Endothelial cell of umbilical vein (primary cell): ENCODE measurements around the gene TRPC3. TPM values are rescaled to one million over a fixed set of nuclear protein-coding genes. Genes with fewer than 3 reads are reported as not detected.

ENCODE experiments used
- BruUV-seq: library from RNA; stranded (reverse); fragments of 400-500 nt; replicated peaks from 2 replicates; lab custom pipeline; 2021; lab: Mats Ljungman, UMichigan
- CTCF ChIA-PET: fragments of 300-600, 350-600 bp; sonication (Branson Sonifier 250); formaldehyde crosslinking; loops from one replicate; lab custom pipeline; 2021; ENCODE audit warnings: antibody characterized with exemption, inconsistent platforms; lab: Charles Lee
- POLR2A ChIA-PET: fragments of 300-600, 350-600 bp; sonication (Branson Sonifier 250); formaldehyde crosslinking; loops from one replicate; lab custom pipeline; 2021; ENCODE audit warnings: antibody characterized with exemption, inconsistent platforms; lab: Charles Lee
- DNase-seq: peaks from one replicate; pipeline ENCODE4 v3.0.0-alpha.2; 2011; ENCODE audit warnings: low read depth, low spot score
- FAIRE-seq: peaks from 2 replicates; lab custom pipeline; 2011; peaks lifted over from hg19 to GRCh38; lab: Jason Lieb, UNC
- H2AFZ ChIP-seq: 2 replicates; pipeline ENCODE4 v1.6.0; 2012; ENCODE audit warnings: low read depth, low read length, control low read depth, inconsistent platforms
- H3K27ac ChIP-seq: 2 replicates; pipeline ENCODE4 v1.5.1; 2011; ENCODE audit warnings: low read depth, mild to moderate bottlenecking, control low read depth, low read length, moderate library complexity; ENCODE audit not compliant: insufficient read depth
- H3K27me3 ChIP-seq, 2 experiments: 2 replicates each; pipeline versions ENCODE4 v1.6.0 to v1.6.1; 2011; ENCODE audit warnings: low read length in 2 of 2, mixed read lengths in 1 of 2; ENCODE audit not compliant: control insufficient read depth in 2 of 2, insufficient read depth in 2 of 2
- H3K36me3 ChIP-seq, 2 experiments: 2 replicates in 1 of 2; 3 replicates in 1 of 2; pipeline ENCODE4 v1.5.1; 2011; ENCODE audit warnings: low read length in 2 of 2, mild to moderate bottlenecking in 1 of 2, moderate library complexity in 1 of 2; ENCODE audit not compliant: control insufficient read depth in 2 of 2, insufficient read depth in 2 of 2; ENCODE audit errors: extremely low read depth in 1 of 2
- H3K4me1 ChIP-seq: 3 replicates; pipeline ENCODE4 v1.5.1; 2011; ENCODE audit warnings: mild to moderate bottlenecking, low read length; ENCODE audit not compliant: control insufficient read depth, insufficient read depth; ENCODE audit errors: extremely low read depth
- H3K4me2 ChIP-seq: 2 replicates; pipeline ENCODE4 v1.6.1; 2011; ENCODE audit warnings: low read length, control low read depth, mixed read lengths; ENCODE audit not compliant: insufficient read depth
- H3K4me3 ChIP-seq, 3 experiments: fragments of 200-600 bp in 1 of 3; sonication (generic), shearing (Covaris generic) in 1 of 3; replicated peaks in 1 of 3; 2 replicates each; pipeline ENCODE4 v1.5.1; 2011 to 2016; ENCODE audit warnings: control low read depth in 3 of 3, low read length in 3 of 3, mild to moderate bottlenecking in 2 of 3, inconsistent platforms in 1 of 3, low read depth in 1 of 3, moderate library complexity in 1 of 3; ENCODE audit not compliant: insufficient read depth in 1 of 3
- H3K79me2 ChIP-seq: 2 replicates; pipeline ENCODE4 v1.6.0; 2012; ENCODE audit warnings: low read length, inconsistent platforms; ENCODE audit not compliant: control insufficient read depth, insufficient read depth
- H3K9ac ChIP-seq: replicated peaks from 2 replicates; pipeline ENCODE3; 2011; ENCODE audit warnings: low read length, control low read depth; ENCODE audit not compliant: insufficient read depth; ENCODE audit errors: extremely low read depth
- H3K9me1 ChIP-seq: replicated peaks from 3 replicates; pipeline ENCODE4 v1.6.0; 2011; ENCODE audit warnings: mild to moderate bottlenecking, low read length; ENCODE audit not compliant: control insufficient read depth, insufficient read depth; ENCODE audit errors: extremely low read depth
- H3K9me3 ChIP-seq: replicated peaks from 2 replicates; pipeline ENCODE4 v1.5.1; 2012; ENCODE audit warnings: low read length, inconsistent platforms; ENCODE audit not compliant: control insufficient read depth, insufficient read depth
- H4K20me1 ChIP-seq: replicated peaks from 2 replicates; pipeline ENCODE3; 2011; ENCODE audit warnings: mild to moderate bottlenecking, low read length; ENCODE audit not compliant: control insufficient read depth, insufficient read depth; ENCODE audit errors: extremely low read depth
- JUN ChIP-seq: IDR thresholded peaks from 2 replicates; pipeline ENCODE4 v1.6.1; 2011; ENCODE audit warnings: borderline replicate concordance, low read depth; ENCODE audit not compliant: insufficient read length, insufficient read depth
- dilution Hi-C: fragments of 300-500 bp; cut with MboI; formaldehyde crosslinking; loops from one replicate; pipeline ENCODE4 v1.15.0; 2019; ENCODE audit warnings: low sequenced_read_pairs; ENCODE audit not compliant: extremely low pct_ligation_motif_present
- intact Hi-C: fragments of 100-400 bp; cut with micrococcal nuclease; formaldehyde crosslinking; loops from one replicate; pipeline ENCODE4 v1.10.0; 2022
- polyA plus RNA-seq, 4 experiments: library from polyadenylated mRNA; depleted of rRNA in 3 of 4; stranded (reverse) in 3 of 4; unstranded in 1 of 4; fragments of >200 nt; gene quantifications; 2 replicates each; pipeline versions ENCODE4 v1.2.1 to v1.2.3, GENCODE V29; 2011 to 2012; ENCODE audit warnings: missing spikeins in 1 of 4
- total RNA-seq: library from RNA; stranded (reverse); gene quantifications from 2 replicates; pipeline ENCODE4 v1.2.3, GENCODE V29; 2021
- TF ChIP-seq, protein P1 (sequence below): IDR thresholded peaks from 2 replicates; pipeline ENCODE4 v1.6.1; 2011; ENCODE audit not compliant: insufficient read depth, insufficient read length
- TF ChIP-seq, protein P2 (sequence below), 2 donors: IDR thresholded peaks; 1 replicate in 1 of 2; 2 replicates in 1 of 2; pipeline ENCODE4 v1.5.1; 2011; ENCODE audit warnings: low read length in 2 of 2, mild to moderate bottlenecking in 2 of 2, moderate library complexity in 2 of 2, control low read depth in 1 of 2, inconsistent platforms in 1 of 2, low read depth in 1 of 2; ENCODE audit not compliant: insufficient read depth in 1 of 2; ENCODE audit errors: extremely low read depth in 1 of 2

The TRPC3 gene
- total and polyA plus RNA-seq, 2 donors (not counting 3 experiments of a cell fraction or from before 2014, with no cell fraction given), result not detected

DNA sequence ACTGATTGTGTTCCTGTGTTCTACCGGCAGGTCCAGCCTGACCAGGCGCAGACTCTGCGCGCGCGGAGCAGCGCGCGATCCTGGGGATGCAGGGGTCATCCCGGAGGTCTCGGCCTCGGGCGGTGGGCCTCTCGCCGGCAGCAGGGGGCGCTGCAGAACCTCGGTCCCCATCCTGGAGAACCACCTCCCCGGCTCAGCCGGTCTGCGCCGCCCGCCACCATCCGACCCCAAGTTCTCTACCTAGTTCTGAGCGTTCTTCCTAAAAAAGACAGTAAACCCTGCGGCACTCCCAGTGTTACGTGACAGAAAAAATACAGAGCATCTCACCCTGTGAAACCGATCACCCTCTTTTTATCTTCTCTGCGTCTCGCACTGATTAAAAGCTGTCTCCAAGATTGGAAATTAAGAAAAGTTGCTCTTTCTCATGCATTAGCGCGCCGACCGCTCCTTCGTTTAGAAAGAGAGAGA is 1.6 kb downstream of the TRPC3 start:
- Histone ChIP-seq H3K9ac (no peak overlapping the region), H4K20me1 (no peaks in the 10 kb centered on the region), H3K27me3 (peaks cover 29 to 38% of the 10 kb centered on the region in 2 experiments), H3K36me3 (no peaks in the 10 kb centered on the region), H3K9me3 (no peaks in the 10 kb centered on the region), H3K4me3 (peak overlapping the region; percentile 35 to 73 (median 61)), H3K9me1 (no peaks in the 10 kb centered on the region), H3K4me2 (peak overlapping the region; percentile 95), H3K27ac (no peak overlapping the region), H3K4me1 (peaks cover 9% of the 10 kb centered on the region), H2AFZ (peak overlapping the region; percentile 89), H3K79me2 (no peaks in the 10 kb centered on the region)
- TF ChIP-seq, protein P1, sequence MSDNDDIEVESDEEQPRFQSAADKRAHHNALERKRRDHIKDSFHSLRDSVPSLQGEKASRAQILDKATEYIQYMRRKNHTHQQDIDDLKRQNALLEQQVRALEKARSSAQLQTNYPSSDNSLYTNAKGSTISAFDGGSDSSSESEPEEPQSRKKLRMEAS, result no peak
- TF ChIP-seq, protein P2, sequence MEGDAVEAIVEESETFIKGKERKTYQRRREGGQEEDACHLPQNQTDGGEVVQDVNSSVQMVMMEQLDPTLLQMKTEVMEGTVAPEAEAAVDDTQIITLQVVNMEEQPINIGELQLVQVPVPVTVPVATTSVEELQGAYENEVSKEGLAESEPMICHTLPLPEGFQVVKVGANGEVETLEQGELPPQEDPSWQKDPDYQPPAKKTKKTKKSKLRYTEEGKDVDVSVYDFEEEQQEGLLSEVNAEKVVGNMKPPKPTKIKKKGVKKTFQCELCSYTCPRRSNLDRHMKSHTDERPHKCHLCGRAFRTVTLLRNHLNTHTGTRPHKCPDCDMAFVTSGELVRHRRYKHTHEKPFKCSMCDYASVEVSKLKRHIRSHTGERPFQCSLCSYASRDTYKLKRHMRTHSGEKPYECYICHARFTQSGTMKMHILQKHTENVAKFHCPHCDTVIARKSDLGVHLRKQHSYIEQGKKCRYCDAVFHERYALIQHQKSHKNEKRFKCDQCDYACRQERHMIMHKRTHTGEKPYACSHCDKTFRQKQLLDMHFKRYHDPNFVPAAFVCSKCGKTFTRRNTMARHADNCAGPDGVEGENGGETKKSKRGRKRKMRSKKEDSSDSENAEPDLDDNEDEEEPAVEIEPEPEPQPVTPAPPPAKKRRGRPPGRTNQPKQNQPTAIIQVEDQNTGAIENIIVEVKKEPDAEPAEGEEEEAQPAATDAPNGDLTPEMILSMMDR (IDR thresholded peaks at IDR 0.05; ENCODE audit: extremely low read depth in 1 of 2, insufficient read depth in 1 of 2, low read depth in 1 of 2, low read length in 2 of 2), result peak; percentile 77 to 92
- TF ChIP-seq JUN, result no peak
- BruUV-seq, result no TSS peak
- dilution Hi-C loops, result no loop called here
- DNase-seq, result peak; percentile 56
- CTCF ChIA-PET, result interaction anchor here (0.6 to 3.5 kb wide), 9 partner anchors 9 to 980 kb away, joined by 3 to 19 read pairs (median 4); no protein-coding TSS in a partner anchor
- POLR2A ChIA-PET, result no interaction called here
- intact Hi-C loops, result loop anchor here (1.0 to 5.0 kb wide), 5 partner anchors 53 to 972 kb away; partner anchors contain the start of genes BLTP1 and NUDT6
- peak; percentile 47 for FAIRE-seq

DNA sequence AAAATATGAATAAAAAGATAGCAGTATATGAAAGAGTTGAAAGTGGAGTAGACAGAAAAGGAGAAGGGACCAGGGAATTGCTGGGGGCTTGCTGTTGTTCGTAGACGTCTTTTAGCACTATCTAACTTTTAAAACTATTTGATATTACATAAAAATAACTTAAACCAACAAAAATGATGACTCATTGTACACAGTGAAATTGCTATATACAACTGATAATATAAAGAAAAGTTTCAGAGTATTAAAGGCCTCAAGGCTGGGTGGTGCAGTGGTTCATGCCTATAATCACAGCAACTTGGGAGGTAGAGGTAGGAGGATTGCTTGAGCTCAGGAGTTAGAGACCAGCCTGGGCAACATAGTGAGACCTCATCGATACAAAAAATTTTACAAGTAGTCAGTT is 5.2 kb downstream of the TRPC3 start:
- Histone ChIP-seq H2AFZ (no peak overlapping the region), H3K4me2 (no peak overlapping the region), H4K20me1 (no peaks in the 10 kb centered on the region), H3K4me1 (peaks cover 9% of the 10 kb centered on the region), H3K4me3 (no peak overlapping the region), H3K9me3 (no peaks in the 10 kb centered on the region), H3K79me2 (no peaks in the 10 kb centered on the region), H3K9me1 (no peaks in the 10 kb centered on the region), H3K27me3 (peaks cover 11 to 25% of the 10 kb centered on the region in 2 experiments), H3K36me3 (no peaks in the 10 kb centered on the region), H3K27ac (no peak overlapping the region), H3K9ac (no peak overlapping the region)
- dilution Hi-C loops (no loop called here), intact Hi-C loops (no loop called here)
- ChIA-PET POLR2A (no interaction called here), CTCF (interaction anchor here (0.8 to 2.2 kb wide), 2 partner anchors 8 to 14 kb away, joined by 3 to 6 read pairs; no protein-coding TSS in a partner anchor)
- TF ChIP-seq, protein P2 (IDR thresholded peaks at IDR 0.05; ENCODE audit: extremely low read depth in 1 of 2, insufficient read depth in 1 of 2, low read depth in 1 of 2, low read length in 2 of 2), result no peak
- peak; percentile 23 for TF ChIP-seq JUN
- DNase-seq (no peak), FAIRE-seq (no peak)
- BruUV-seq, result no TSS peak
